H7 (cell line): ENCODE data around the gene HRH2. TPM values are rescaled to one million over a fixed set of nuclear protein-coding genes. Genes with fewer than 3 reads are reported as not detected.

Experiments
- DNase-seq: peaks from one replicate; pipeline ENCODE4 v3.0.0; 2012
- H3K27me3 ChIP-seq: 2 replicates; pipeline ENCODE4 v1.6.0; 2011; ENCODE audit warnings: mild to moderate bottlenecking, low read length; ENCODE audit not compliant: control insufficient read depth, insufficient read depth
- H3K36me3 ChIP-seq: replicated peaks from 2 replicates; pipeline ENCODE4 v1.5.1; 2011; ENCODE audit warnings: low read length; ENCODE audit not compliant: control insufficient read depth, insufficient read depth
- H3K4me3 ChIP-seq: 2 replicates; pipeline ENCODE4 v1.5.1; 2011; ENCODE audit warnings: low read depth, mild to moderate bottlenecking, control low read depth, low read length, moderate library complexity; ENCODE audit not compliant: insufficient read depth
- total RNA-seq: library from RNA; depleted of rRNA; stranded (reverse); fragments of >200 nt; shearing (Covaris generic); gene quantifications from 2 replicates; pipeline ENCODE4 v1.2.3, GENCODE V29; 2014

HRH2 gene
- total RNA-seq, 1 experiment from 2014 or later, result 5.5 TPM

GRCh38 chr5:175655411-175655810 lies 2.5 kb upstream of the HRH2 start:
- DNase-seq, result no peak
- Histone ChIP-seq H3K27me3 (0 out of 2 replicates have a peak, but pooled peaks cover 3% of the 10 kb centered on the region), H3K36me3 (no peaks in the 10 kb centered on the region), H3K4me3 (no peak overlapping the region)

DNA sequence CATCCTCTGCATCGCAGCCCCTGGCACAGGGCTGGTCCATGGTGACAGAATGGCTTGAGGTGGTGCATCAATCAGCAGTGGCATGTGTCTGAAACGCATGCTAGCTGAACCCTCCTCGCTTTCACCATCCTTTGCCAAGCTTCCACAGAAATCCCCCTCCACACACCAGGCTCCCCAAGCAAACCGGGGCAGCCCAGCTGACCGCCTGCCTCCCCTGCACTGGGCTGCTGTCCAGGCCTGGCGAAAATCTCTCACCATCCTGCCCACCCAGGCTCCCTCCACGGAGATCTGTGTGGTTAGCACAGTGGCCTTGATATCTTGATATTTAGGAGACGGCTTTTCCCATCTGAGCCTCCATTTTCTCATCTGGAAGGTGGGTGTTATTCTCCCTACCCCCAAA lies 905 bp upstream of the HRH2 start:
- no peak overlapping the region for H3K4me3 ChIP-seq
- H3K36me3 ChIP-seq, result no peaks in the 10 kb centered on the region
- no peak for DNase-seq
- H3K27me3 ChIP-seq, result 0 out of 2 replicates have a peak, but pooled peaks cover 3% of the 10 kb centered on the region

GRCh38 chr5:175658299-175659145 lies 651 bp downstream of the HRH2 start:
- 0 out of 2 replicates have a peak, but pooled peaks cover 3% of the 10 kb centered on the region for H3K27me3 ChIP-seq
- H3K4me3 ChIP-seq, result peak overlapping the region; percentile 75
- DNase-seq, result peak; percentile 82
- H3K36me3 ChIP-seq, result no peaks in the 10 kb centered on the region

- no peaks in the 10 kb centered on the region for H3K36me3 ChIP-seq
- H3K27me3 ChIP-seq, result 0 out of 2 replicates have a peak, but pooled peaks cover 3% of the 10 kb centered on the region
- no peak overlapping the region for H3K4me3 ChIP-seq
- no peak for DNase-seq
Observed at GRCh38 chr5:175659546-175660253, 1.8 kb downstream of the HRH2 start.

DNA sequence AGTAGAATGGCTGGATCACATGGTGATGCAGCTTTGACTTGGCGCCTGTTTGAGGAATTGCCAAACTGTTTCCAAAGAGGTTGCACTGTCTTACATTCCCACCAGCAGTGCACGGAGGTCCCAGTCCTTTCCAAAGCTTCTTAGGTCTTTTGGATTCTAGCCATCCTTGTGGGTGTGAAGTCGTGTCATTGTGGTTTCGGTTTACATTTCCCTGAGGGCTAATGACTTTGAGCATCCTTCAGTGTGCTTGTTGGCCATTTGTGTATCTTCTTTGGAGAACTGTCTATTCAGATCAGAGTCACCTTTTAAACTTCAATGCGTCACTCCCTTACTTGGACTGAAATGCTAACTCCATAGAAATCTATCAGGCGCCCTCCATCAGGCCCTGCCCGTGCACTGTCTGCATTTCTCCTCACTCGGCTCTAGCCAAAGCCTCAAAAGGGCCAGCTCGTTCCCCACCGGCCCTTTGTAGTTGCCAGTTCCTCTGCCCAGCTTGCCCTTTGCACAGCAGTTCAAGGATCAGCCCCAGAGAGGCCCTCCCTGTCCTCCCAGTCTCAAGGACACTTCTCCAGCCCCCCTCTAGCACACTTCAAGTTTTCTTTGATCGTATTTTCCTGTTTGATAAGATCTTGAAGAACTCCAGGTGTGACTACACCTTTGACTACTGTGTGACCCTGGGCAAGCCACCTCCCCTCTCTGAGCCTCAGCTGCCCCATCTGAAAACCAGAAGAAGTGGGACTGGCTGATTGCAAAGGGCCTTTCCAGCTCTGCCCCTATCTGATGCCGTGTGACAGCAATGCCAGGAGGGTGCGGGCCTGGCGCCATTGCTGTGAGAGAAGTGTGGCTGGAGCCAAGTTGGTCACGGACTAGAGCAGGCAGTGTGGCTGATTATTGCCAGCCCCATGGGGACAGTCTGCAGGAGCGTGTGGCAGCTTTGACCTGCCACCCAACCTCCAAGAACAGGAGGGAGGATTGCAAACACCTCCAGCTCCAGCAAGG lies 5.6 kb downstream of the HRH2 start:
- no peak overlapping the region for H3K4me3 ChIP-seq
- no peaks in the 10 kb centered on the region for H3K36me3 ChIP-seq
- DNase-seq, result no peak
- H3K27me3 ChIP-seq, result 0 out of 2 replicates have a peak, but pooled peaks cover 1% of the 10 kb centered on the region

DNA sequence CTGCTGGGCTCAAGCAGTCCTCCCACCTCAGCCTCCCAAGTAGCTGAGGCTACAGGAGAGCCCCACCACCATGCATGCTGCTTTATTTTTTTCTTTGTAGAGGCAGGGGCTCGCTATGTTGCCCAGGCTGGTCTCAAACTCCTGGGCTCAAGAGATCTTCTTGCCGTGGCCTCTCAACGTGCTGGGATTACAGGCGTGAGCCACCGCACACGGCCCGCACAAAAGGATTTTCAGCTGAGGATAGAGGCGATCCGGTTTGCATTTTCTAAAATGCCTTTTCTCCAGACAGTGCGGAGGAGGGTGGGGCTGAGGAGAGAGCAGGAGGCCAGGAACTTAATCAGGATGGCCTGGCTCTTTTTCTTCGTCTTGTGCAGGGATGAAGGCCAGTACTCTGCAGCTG lies 6.9 kb downstream of the HRH2 start:
- H3K4me3 ChIP-seq, result no peak overlapping the region
- H3K36me3 ChIP-seq, result no peaks in the 10 kb centered on the region
- H3K27me3 ChIP-seq, result no peaks in the 10 kb centered on the region
- DNase-seq, result no peak

GRCh38 chr5:175666216-175666615 lies 8.3 kb downstream of the HRH2 start:
- no peak for DNase-seq
- H3K27me3 ChIP-seq, result no peaks in the 10 kb centered on the region
- H3K36me3 ChIP-seq, result no peaks in the 10 kb centered on the region
- H3K4me3 ChIP-seq, result no peak overlapping the region

DNA sequence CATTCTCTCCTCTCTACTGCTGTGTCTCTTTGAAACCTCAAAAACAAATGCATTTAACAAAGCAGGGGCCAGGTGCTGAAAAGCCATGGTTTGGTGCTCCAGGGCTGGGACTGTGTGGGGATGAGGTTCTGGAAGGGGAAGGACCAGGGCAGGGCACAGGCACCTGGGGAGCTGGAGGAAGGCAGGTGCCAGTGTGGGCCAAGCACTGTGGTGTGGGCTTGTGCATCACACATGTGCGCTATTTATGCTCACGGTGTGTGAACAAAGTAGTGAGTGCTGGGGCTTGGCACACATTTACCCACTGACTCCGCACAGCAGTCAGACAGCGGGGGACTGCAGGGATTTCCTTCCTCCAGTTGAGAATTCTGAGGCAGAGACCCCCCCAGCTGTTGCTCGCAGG lies 10.1 kb downstream of the HRH2 start:
- no peaks in the 10 kb centered on the region for H3K36me3 ChIP-seq
- H3K27me3 ChIP-seq, result no peaks in the 10 kb centered on the region
- no peak overlapping the region for H3K4me3 ChIP-seq
- no peak for DNase-seq

DNA sequence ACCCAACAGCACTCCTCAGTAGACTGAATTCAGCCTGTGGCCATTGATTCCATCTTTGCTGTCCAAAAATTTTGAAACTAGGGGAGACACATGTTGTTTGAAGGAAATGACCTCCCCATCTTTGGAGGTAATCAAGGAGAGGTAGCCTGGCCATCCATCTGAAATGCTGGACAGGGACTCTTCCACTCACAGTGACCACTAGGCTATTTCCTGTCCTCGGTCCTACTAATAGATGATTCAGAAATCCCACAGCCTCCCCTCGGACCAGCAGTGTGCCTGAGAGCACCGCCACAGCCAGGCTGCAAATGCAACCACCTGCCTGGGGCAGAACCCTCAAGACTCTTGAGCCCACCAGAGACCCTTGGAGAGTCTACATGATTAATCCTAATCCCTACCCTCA lies 12.5 kb downstream of the HRH2 start:
- no peak overlapping the region for H3K4me3 ChIP-seq
- H3K36me3 ChIP-seq, result no peaks in the 10 kb centered on the region
- DNase-seq, result no peak
- no peaks in the 10 kb centered on the region for H3K27me3 ChIP-seq

- no peaks in the 10 kb centered on the region for H3K36me3 ChIP-seq
- no peak for DNase-seq
- no peaks in the 10 kb centered on the region for H3K27me3 ChIP-seq
- no peak overlapping the region for H3K4me3 ChIP-seq
Observed at GRCh38 chr5:175671013-175671412, 13.1 kb downstream of the HRH2 start.

GRCh38 chr5:175672976-175673648 lies 15.2 kb downstream of the HRH2 start:
- Histone ChIP-seq H3K36me3 (no peaks in the 10 kb centered on the region), H3K4me3 (no peak overlapping the region), H3K27me3 (no peaks in the 10 kb centered on the region)
- DNase-seq, result no peak

- no peak for DNase-seq
- Histone ChIP-seq H3K36me3 (no peaks in the 10 kb centered on the region), H3K27me3 (no peaks in the 10 kb centered on the region), H3K4me3 (no peak overlapping the region)
Observed at GRCh38 chr5:175674731-175675346, 17.0 kb downstream of the HRH2 start.

GRCh38 chr5:175675873-175676272 lies 18.0 kb downstream of the HRH2 start:
- H3K4me3 ChIP-seq, result no peak overlapping the region
- H3K27me3 ChIP-seq, result no peaks in the 10 kb centered on the region
- DNase-seq, result no peak
- H3K36me3 ChIP-seq, result no peaks in the 10 kb centered on the region
